ENCODE results near the gene RNLS. TPM values are rescaled to one million over a fixed set of nuclear protein-coding genes. Genes with fewer than 3 reads are reported as not detected.

Gene RNLS
- total and polyA plus RNA-seq, 2 of the 8 experiments (the other 6 are each of a cell fraction or from before 2014, with no cell fraction given): 7.5 to 12.7 TPM

DNA sequence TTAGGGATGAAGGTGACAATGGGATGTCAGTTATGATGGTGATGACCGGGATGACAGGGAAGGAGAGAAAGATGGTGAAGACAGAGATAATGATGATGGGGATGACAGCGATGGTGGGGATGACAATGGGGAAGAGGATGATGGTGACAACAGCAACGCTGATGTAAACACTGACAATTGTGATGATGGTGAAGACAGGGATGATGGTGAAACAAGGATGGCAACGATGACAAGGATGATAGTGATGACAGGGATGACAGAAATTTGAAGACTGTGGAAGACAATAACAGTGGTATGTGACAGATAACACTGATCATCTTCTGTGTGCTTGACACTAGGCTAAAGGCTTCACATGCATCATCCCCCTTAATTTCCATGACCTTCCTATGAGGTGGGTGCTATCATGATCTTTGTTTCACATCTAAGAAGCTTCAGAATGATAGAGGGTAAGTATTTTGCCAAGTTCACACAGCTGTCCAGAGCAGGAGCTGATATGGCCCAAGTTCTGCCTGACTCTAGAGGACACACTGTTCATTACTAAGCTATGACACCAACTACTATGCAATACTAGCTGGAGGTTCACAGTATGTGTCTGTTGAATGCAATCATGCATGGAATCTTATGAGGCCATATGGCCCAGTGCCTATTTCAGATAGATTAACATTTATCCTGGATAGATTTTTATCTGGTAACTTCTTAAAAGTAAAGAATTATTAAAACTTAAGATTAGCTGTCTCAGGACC, 105.6 kb downstream of the RNLS start (continued):
- TF ChIP-seq TAF1 (IDR thresholded peaks at IDR 0.05; ENCODE audit: low read depth, low read length) (no peak), ASH2L (IDR thresholded peaks at IDR 0.05; ENCODE audit: low read length) (no peak), BCL11A (IDR thresholded peaks at IDR 0.05; ENCODE audit: low read depth in 2 of 2, low read length in 2 of 2) (no peak), PHF8 (conservative IDR thresholded peaks at IDR 0.05; ENCODE audit: low read depth, low read length) (no peak), FOSL1 (IDR thresholded peaks at IDR 0.05; ENCODE audit: insufficient read depth, low read depth, low read length) (no peak), SP4 (IDR thresholded peaks at IDR 0.05; ENCODE audit: low read length) (no peak), JUND (IDR thresholded peaks at IDR 0.05; ENCODE audit: low read length) (no peak), JUN (IDR thresholded peaks at IDR 0.05; ENCODE audit: low read depth, low read length) (no peak), NRF1 (IDR thresholded peaks at IDR 0.05; ENCODE audit: low read depth, low read length) (no peak), CHD2 (IDR thresholded peaks at IDR 0.05; ENCODE audit: low read length) (no peak), TBP (IDR thresholded peaks at IDR 0.05; ENCODE audit: low read depth, low read length) (no peak)
- TF ChIP-seq, protein P1, sequence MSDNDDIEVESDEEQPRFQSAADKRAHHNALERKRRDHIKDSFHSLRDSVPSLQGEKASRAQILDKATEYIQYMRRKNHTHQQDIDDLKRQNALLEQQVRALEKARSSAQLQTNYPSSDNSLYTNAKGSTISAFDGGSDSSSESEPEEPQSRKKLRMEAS (IDR thresholded peaks at IDR 0.05): no peak
- TF ChIP-seq, protein P2, sequence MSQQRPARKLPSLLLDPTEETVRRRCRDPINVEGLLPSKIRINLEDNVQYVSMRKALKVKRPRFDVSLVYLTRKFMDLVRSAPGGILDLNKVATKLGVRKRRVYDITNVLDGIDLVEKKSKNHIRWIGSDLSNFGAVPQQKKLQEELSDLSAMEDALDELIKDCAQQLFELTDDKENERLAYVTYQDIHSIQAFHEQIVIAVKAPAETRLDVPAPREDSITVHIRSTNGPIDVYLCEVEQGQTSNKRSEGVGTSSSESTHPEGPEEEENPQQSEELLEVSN (IDR thresholded peaks at IDR 0.05): no peak
